GM13976 (cell line): Measurements from ENCODE around the gene KLF5.

Experiments used
- DNase-seq: peaks from one replicate; pipeline ENCODE4 v3.0.0; 2012; ENCODE audit warnings: low spot score
- in situ Hi-C: fragments of 300-500 bp; cut with MboI; formaldehyde crosslinking; loops from one replicate; pipeline ENCODE4 v1.12.0; 2022; ENCODE audit warnings: low sequenced_read_pairs, mixed read lengths, inconsistent platforms; ENCODE audit not compliant: unreplicated experiment
- TF ChIP-seq, protein P1 (sequence below): IDR thresholded peaks from 2 replicates; pipeline ENCODE4 v1.5.1; 2012; ENCODE audit warnings: borderline replicate concordance, mild to moderate bottlenecking; ENCODE audit not compliant: insufficient read depth; ENCODE audit errors: extremely low read depth, missing control alignments, control extremely low read depth

Gene KLF5

DNA sequence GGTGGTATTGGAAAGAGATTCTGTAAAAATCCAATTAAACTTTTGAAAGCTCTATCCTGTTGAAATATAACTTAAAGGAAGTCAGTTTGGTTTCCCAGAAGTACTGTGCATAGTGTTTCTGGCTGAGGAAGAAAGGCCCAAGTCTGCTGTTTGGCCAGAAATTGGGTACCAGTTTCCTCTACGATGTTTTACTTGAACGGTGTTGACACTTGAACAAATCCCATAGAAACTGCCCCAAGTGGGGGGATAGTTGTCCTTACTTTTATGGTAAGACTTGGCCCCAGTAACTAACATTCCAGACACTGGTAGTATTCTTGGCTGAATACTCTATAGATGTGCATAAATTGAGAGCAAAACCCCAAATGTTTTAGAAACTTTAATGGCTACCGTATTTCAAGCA lies 14.2 kb downstream of the KLF5 start:
- no peak for DNase-seq
- TF ChIP-seq, protein P1, sequence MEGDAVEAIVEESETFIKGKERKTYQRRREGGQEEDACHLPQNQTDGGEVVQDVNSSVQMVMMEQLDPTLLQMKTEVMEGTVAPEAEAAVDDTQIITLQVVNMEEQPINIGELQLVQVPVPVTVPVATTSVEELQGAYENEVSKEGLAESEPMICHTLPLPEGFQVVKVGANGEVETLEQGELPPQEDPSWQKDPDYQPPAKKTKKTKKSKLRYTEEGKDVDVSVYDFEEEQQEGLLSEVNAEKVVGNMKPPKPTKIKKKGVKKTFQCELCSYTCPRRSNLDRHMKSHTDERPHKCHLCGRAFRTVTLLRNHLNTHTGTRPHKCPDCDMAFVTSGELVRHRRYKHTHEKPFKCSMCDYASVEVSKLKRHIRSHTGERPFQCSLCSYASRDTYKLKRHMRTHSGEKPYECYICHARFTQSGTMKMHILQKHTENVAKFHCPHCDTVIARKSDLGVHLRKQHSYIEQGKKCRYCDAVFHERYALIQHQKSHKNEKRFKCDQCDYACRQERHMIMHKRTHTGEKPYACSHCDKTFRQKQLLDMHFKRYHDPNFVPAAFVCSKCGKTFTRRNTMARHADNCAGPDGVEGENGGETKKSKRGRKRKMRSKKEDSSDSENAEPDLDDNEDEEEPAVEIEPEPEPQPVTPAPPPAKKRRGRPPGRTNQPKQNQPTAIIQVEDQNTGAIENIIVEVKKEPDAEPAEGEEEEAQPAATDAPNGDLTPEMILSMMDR, result no peak
- in situ Hi-C loops, result no loop called here

DNA sequence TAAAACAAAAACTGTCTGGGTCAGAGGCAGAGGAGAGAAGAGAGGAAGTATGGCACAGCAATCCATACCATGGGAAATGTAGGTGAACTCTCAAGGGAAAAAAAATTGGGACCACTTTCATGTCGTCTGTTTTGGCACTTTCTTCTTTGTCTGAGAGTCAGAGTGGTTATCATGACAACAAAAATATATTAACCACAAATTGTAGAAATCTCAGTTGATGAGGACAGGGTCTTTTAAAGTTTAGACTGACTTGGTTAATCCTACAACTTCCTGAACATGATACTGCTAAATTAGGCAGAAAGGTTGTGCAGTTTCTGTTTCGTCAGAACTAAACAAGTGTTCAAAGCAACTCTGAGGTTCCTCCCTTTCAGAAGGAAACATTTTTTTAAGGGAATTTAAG lies 15.2 kb downstream of the KLF5 start:
- TF ChIP-seq, protein P1, result no peak
- DNase-seq, result no peak

GRCh38 chr13:73074926-73075325 lies 16.1 kb downstream of the KLF5 start:
- TF ChIP-seq, protein P1, result no peak
- DNase-seq, result no peak
- in situ Hi-C loops, result no loop called here

More for the DNA sequence above, 15.2 kb downstream of the KLF5 start:
- in situ Hi-C loops, result no loop called here

DNA sequence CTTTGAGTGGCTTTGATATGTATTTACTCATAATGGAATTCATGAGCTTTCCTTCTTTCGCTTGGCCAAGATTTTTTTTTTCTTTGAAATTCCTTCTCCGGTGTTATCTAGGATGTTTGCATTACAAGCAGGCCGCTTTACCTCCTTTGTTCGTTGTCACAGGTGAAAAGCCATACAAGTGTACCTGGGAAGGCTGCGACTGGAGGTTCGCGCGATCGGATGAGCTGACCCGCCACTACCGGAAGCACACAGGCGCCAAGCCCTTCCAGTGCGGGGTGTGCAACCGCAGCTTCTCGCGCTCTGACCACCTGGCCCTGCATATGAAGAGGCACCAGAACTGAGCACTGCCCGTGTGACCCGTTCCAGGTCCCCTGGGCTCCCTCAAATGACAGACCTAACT lies 16.7 kb downstream of the KLF5 start:
- in situ Hi-C loops, result no loop called here
- TF ChIP-seq, protein P1, result no peak

GRCh38 chr13:73075954-73076353 lies 17.1 kb downstream of the KLF5 start:
- DNase-seq, result no peak
- TF ChIP-seq, protein P1, result no peak
- in situ Hi-C loops, result no loop called here

More for the DNA sequence above, 16.7 kb downstream of the KLF5 start:
- DNase-seq, result no peak

GRCh38 chr13:73077865-73078264 lies 19.1 kb downstream of the KLF5 start:
- TF ChIP-seq, protein P1, result no peak
- in situ Hi-C loops, result no loop called here
- DNase-seq, result no peak

DNA sequence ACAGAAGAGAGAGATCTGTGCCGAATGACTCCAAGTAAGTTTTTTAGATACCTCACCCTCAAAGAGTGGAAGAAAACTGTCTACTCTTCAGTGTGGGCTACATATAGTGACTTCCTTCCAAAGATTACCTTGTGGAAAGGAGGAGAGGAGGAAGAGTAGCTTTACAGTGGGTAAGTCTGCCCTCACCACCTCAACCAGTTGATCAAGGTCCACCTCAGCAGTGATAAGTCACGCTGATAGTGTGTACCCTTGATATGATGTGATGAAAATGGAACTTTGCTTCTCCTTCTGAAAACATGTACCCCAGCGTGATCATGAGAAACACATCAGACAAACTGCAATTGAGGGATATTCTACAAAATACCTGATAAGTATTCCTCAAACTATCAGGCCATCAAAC lies 20.6 kb downstream of the KLF5 start:
- TF ChIP-seq, protein P1, result no peak
- no peak for DNase-seq
- in situ Hi-C loops, result no loop called here
